Measurements from ENCODE around the gene GGACT.

DNA sequence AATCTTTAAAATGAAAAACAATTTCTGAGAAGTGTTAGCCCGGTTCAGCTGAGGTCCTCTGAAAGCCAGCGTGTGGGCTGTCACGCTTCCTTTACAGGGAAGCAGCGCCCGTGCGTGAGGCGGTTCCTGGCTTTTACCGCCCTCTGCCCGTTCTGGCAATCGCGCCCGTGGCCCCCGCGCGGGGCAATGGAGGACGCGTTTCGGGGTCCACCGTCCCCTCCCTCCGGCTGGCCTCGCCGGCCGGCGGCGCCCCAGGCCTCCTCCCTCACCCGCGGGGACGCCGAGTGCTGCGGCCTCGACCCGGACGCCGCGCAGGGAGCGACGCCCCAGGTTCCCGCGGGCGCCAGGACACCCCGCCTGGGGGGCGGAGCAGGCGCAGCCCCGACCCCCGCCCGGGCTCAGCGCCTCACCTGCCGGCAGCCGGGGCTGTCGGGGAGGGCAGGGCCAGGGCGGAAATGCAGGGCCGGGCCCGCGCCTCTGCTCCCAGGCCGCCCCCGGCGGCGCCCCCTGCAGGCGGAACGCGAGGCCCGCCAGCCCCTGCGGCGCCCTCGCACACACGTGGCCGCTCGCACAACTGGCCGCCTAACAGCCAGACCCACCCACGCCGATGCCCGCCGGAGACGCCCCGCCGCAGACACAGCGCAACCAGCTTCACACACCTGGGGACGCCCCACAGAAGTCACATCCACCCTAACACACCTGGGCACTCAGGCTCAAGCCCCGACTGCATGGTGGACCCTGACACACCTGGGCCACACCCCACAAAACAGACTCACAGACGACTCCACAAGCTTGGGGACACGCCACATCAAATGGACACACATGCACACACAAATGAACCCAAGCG lies at the start of gene GGACT:
- TF ChIP-seq, protein P1, sequence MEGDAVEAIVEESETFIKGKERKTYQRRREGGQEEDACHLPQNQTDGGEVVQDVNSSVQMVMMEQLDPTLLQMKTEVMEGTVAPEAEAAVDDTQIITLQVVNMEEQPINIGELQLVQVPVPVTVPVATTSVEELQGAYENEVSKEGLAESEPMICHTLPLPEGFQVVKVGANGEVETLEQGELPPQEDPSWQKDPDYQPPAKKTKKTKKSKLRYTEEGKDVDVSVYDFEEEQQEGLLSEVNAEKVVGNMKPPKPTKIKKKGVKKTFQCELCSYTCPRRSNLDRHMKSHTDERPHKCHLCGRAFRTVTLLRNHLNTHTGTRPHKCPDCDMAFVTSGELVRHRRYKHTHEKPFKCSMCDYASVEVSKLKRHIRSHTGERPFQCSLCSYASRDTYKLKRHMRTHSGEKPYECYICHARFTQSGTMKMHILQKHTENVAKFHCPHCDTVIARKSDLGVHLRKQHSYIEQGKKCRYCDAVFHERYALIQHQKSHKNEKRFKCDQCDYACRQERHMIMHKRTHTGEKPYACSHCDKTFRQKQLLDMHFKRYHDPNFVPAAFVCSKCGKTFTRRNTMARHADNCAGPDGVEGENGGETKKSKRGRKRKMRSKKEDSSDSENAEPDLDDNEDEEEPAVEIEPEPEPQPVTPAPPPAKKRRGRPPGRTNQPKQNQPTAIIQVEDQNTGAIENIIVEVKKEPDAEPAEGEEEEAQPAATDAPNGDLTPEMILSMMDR (conservative IDR thresholded peaks at IDR 0.05; ENCODE audit: low read depth, low read length) = peak; percentile 58
- TF ChIP-seq EZH2 (IDR thresholded peaks at IDR 0.05; ENCODE audit: borderline replicate concordance, low read depth, low read length, poor library complexity, severe bottlenecking) = no peak

All from A673 (cell line).